ENCODE data around the gene BCAS3.

GRCh38 chr17:61368049-61368831 lies 690.6 kb downstream of the BCAS3 start:
- TF ChIP-seq CTCF (conservative IDR thresholded peaks at IDR 0.05) (no peak), ZFX (IDR thresholded peaks at IDR 0.05) (no peak)

Data from C4-2B (cell line).